GM19240 (cell line): ENCODE data around the gene SEC14L5.
"Not testable (repeated sequence)": the region's sequence is repeated elsewhere in the genome, so short reads cannot be mapped to it uniquely, and the experiment has no call there.

ENCODE experiments used
- DNase-seq: peaks from one replicate; pipeline ENCODE4 v3.0.0; 2011; ENCODE audit warnings: low spot score; ENCODE audit not compliant: insufficient read length

Gene SEC14L5

DNA sequence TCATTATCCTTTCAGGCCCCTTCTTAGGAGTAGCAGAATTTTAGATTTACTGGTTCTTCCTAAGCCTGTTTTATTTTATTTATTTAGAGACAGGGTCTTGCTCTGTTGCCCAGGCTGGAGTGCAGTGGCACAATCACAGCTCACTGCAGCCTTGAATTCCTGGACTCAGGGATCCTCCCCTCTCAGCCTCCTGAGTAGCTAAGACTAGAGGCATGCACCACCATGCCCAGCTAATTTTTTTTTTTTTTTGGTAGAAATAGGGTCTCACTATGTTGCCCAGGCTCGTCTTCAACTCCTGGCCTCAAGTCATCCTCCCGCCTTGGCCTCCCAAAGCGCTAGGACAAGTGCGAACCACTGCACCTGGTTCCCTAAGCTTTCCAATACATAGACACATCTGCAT lies 28.5 kb upstream of the SEC14L5 start:
- DNase-seq, result not testable (repeated sequence)

- DNase-seq, result no peak
Measured at GRCh38 chr16:4931381-4931780, 26.7 kb upstream of the SEC14L5 start.

- no peak for DNase-seq
Measured at GRCh38 chr16:4933433-4933832, 24.7 kb upstream of the SEC14L5 start.

- DNase-seq, result no peak
Measured at GRCh38 chr16:4933871-4934395, 24.2 kb upstream of the SEC14L5 start.

GRCh38 chr16:4934591-4934990 lies 23.5 kb upstream of the SEC14L5 start:
- DNase-seq, result no peak

GRCh38 chr16:4935241-4935855 lies 22.8 kb upstream of the SEC14L5 start:
- DNase-seq, result no peak

- DNase-seq, result no peak
Measured at GRCh38 chr16:4936181-4936990, 21.7 kb upstream of the SEC14L5 start.

- DNase-seq, result no peak
Measured at GRCh38 chr16:4936991-4937781, 20.9 kb upstream of the SEC14L5 start, which contains the start of gene PPL. TSS of gene PPL (minus strand) at chr16:4937148. CDS start at chr16:4937045, 103 bp downstream.

DNA sequence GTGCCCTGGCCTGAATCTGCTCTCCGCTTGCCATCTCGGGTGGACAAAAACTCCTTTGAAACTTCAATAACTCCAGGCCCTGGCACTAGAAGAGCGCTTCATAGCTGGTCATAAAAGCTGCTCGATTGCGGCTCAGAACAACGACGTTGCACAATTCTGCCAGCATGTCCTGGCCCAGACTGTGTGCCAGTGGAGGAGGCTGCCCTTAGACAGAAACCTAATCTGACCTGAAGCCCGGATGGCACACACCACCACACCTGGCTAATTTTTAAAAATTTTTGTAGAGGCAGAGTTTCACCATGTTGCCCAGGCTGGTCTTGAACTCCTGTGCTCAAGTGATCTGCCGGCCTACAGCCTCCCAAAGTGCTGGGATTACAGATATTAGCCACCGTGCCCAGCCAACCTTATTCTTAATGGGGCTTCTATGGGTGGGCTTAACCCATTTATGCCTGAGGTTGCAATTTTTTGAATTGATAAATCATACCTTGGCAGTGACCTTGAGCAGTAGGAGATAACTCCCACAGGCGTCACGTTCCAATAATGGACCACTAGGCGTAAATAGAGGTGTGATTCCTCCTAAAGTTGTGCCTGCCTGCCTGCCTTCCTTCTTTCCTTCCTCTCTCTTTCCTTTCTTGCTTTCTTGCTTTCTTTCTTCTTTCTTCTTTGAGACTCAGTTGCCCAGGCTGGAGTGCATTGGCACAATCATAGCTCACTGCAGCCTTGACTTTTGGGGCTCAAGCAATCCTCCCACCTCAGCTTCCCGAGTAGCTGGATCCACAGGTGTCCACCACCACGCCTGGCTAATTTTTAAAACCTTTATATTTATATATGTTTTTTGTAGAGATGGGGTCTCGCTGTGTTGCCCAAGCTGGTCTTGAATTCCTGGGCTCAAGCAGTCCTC lies 20.1 kb upstream of the SEC14L5 start:
- DNase-seq, result no peak

GRCh38 chr16:4938683-4939030 lies 19.5 kb upstream of the SEC14L5 start:
- DNase-seq, result no peak

DNA sequence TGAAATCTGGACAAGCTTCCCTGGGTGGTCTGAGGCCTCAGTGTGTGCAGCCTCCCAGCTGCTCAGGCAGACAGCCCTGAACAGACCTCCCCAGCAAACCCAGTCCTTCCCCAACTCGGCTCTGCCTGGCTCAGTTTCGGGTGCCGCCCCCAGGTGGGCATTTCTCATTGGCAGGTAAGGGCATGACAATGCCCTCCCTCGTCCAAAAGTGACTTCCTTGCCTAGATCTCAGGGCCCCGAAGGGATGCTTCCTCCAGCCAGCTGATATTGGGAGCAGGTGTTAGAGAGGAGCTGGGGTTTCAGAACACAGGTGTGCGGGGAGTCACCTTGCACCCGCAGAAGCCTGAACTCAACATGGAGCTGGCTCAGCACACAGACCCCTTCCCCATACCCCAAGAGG lies 17.4 kb upstream of the SEC14L5 start:
- DNase-seq, result no peak

GRCh38 chr16:4942481-4942880 lies 15.6 kb upstream of the SEC14L5 start:
- no peak for DNase-seq

- DNase-seq, result no peak
Measured at GRCh38 chr16:4944333-4945281, 13.5 kb upstream of the SEC14L5 start.

DNA sequence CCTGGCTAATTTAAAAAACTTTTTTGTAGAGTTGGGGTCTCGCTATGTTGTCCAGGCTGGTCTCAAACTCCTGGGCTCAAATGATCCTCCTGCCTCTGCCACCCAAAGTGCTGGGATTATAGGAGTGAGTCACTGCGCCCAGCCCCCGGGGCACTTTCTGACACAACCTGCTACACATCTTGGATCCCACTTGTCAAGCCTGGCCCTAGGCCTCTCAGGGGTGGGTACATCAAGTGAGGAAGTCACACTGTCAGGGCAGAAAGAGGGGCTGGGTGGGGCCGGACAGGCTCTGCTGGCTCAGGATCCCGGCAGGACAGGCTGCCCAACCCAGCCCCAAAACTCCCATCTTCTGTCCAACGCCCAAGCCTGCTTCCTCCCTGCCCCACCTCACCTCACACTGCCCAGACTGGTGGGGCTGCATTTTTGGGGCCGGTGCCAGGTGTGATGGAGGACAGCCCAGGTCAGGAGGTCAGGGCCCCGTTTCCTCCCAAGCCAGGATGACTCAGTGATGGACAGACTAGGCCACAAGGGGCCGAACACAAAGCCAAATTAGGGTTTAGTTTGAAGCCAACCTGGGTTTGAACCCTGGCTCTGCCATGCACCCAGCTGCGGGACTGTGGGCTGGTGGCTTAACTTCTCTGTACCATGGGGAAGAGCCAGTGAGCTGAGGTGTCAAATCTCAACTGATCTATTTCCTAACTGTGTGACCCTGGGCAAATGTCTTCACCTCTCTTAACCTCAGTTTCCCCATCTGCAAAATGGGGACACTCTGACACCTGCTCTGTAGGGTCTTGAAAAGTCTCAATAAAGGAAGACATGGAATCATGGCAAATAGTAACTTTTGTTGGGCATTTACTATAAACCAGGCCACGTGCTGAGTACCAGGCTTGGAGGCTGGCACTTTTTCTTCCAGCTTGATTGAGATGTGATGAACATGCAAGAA lies 12.3 kb upstream of the SEC14L5 start:
- no peak for DNase-seq

DNA sequence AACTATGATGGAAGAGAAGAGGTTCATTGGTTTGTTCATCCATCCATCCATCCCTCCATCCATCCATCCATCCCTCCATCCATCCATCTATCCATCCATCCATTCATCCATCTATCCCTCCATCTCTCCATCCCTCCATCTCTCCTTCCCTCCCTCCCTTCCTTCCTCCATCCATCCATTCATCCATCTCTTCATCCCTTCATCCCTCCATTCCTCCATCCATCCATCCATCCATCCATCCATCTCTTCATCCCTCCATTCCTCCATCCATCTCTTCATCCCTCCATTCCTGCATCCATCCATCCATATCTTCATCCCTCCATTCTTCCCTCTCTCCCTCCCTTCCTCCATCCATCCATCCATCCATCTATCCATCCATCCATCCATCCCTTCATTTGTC lies 11.2 kb upstream of the SEC14L5 start:
- no peak for DNase-seq

GRCh38 chr16:4947722-4948503 lies 10.2 kb upstream of the SEC14L5 start:
- DNase-seq, result no peak

GRCh38 chr16:4948903-4949766 lies 9.0 kb upstream of the SEC14L5 start:
- DNase-seq, result no peak
